ENCODE measurements around the gene BACH1.

DNA sequence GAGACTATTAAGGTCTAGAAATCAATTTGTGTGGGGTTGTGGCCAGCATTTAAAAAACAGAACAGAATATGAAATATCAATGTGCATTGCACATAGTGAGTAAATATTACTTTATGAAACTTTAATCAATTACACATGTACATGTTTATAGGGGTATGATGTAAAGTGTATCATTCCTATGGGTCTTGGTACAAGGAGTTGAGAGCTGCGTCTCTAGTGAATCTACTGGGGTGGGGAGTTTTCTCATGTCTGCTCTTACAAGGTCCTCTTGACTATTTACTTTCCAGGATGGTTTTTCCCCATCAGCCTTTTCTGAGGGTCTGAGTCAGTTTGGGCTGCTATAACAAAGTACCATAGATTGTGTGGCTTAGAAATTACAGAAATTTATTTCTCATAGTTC is 75.8 kb downstream of the BACH1 start:
- TF ChIP-seq, protein P1, sequence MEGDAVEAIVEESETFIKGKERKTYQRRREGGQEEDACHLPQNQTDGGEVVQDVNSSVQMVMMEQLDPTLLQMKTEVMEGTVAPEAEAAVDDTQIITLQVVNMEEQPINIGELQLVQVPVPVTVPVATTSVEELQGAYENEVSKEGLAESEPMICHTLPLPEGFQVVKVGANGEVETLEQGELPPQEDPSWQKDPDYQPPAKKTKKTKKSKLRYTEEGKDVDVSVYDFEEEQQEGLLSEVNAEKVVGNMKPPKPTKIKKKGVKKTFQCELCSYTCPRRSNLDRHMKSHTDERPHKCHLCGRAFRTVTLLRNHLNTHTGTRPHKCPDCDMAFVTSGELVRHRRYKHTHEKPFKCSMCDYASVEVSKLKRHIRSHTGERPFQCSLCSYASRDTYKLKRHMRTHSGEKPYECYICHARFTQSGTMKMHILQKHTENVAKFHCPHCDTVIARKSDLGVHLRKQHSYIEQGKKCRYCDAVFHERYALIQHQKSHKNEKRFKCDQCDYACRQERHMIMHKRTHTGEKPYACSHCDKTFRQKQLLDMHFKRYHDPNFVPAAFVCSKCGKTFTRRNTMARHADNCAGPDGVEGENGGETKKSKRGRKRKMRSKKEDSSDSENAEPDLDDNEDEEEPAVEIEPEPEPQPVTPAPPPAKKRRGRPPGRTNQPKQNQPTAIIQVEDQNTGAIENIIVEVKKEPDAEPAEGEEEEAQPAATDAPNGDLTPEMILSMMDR (IDR thresholded peaks at IDR 0.05; ENCODE audit: poor library complexity, severe bottlenecking), result no peak
- no peak for TF ChIP-seq POLR2AphosphoS5 (IDR thresholded peaks at IDR 0.05)
- TF ChIP-seq MXI1 (conservative IDR thresholded peaks at IDR 0.05; ENCODE audit: poor library complexity, severe bottlenecking), result no peak
- TF ChIP-seq TAF1 (IDR thresholded peaks at IDR 0.05; ENCODE audit: low read depth), result no peak
- TF ChIP-seq EZH2 (IDR thresholded peaks at IDR 0.05; ENCODE audit: borderline replicate concordance, insufficient read depth, low read length, poor library complexity, severe bottlenecking), result no peak
- TF ChIP-seq EP300 (conservative IDR thresholded peaks at IDR 0.05; ENCODE audit: poor library complexity, severe bottlenecking), result no peak
- TF ChIP-seq SMC3 (conservative IDR thresholded peaks at IDR 0.05; ENCODE audit: poor library complexity), result no peak
- TF ChIP-seq, protein P2, sequence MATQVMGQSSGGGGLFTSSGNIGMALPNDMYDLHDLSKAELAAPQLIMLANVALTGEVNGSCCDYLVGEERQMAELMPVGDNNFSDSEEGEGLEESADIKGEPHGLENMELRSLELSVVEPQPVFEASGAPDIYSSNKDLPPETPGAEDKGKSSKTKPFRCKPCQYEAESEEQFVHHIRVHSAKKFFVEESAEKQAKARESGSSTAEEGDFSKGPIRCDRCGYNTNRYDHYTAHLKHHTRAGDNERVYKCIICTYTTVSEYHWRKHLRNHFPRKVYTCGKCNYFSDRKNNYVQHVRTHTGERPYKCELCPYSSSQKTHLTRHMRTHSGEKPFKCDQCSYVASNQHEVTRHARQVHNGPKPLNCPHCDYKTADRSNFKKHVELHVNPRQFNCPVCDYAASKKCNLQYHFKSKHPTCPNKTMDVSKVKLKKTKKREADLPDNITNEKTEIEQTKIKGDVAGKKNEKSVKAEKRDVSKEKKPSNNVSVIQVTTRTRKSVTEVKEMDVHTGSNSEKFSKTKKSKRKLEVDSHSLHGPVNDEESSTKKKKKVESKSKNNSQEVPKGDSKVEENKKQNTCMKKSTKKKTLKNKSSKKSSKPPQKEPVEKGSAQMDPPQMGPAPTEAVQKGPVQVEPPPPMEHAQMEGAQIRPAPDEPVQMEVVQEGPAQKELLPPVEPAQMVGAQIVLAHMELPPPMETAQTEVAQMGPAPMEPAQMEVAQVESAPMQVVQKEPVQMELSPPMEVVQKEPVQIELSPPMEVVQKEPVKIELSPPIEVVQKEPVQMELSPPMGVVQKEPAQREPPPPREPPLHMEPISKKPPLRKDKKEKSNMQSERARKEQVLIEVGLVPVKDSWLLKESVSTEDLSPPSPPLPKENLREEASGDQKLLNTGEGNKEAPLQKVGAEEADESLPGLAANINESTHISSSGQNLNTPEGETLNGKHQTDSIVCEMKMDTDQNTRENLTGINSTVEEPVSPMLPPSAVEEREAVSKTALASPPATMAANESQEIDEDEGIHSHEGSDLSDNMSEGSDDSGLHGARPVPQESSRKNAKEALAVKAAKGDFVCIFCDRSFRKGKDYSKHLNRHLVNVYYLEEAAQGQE (IDR thresholded peaks at IDR 0.05; ENCODE audit: borderline replicate concordance), result no peak
- no peak for TF ChIP-seq RAD21 (conservative IDR thresholded peaks at IDR 0.05)

Data from neural cell (in vitro differentiated cells).